HEK293T (cell line): ENCODE measurements around the gene GHITM.

ENCODE experiments used
- FOXA1 ChIP-seq: fragments of 450-650 bp; IDR thresholded peaks from 2 replicates; pipeline ENCODE4 v1.6.1; 2016; ENCODE audit warnings: mild to moderate bottlenecking
- FOXM1 ChIP-seq: fragments of 450-650 bp; IDR thresholded peaks from 2 replicates; pipeline ENCODE4 v1.6.1; 2017; ENCODE audit warnings: mild to moderate bottlenecking, borderline replicate concordance
- NFRKB ChIP-seq: fragments of 450-650 bp; IDR thresholded peaks from 2 replicates; pipeline ENCODE4 v1.6.1; 2016; ENCODE audit warnings: mild to moderate bottlenecking, moderate library complexity

GRCh38 chr10:84155521-84155920 is 16.2 kb downstream of the GHITM start:
- TF ChIP-seq NFRKB (no peak), FOXM1 (no peak), FOXA1 (no peak)
